Stimulated activated CD8-positive, alpha-beta memory T cell treated with anti-CD3 and anti-CD28 coated beads, Interleukin-12 subunit alpha, Interleukin-12 subunit beta, amount 100 ng/mL, for 4 hours (primary cell): ENCODE results near the gene TCAP.

Source experiments
- DNase-seq: peaks from one replicate; pipeline ENCODE4 v3.0.0-alpha.2; 2020; ENCODE audit warnings: low read depth

Gene TCAP

GRCh38 chr17:39667945-39668924 lies 3.1 kb downstream of the TCAP start, which contains the start of gene PNMT:
Gene PNMT (plus strand): TSS chr17:39668453. CDS start chr17:39668476, 23 bp downstream.
- peak; percentile 39 for DNase-seq

DNA sequence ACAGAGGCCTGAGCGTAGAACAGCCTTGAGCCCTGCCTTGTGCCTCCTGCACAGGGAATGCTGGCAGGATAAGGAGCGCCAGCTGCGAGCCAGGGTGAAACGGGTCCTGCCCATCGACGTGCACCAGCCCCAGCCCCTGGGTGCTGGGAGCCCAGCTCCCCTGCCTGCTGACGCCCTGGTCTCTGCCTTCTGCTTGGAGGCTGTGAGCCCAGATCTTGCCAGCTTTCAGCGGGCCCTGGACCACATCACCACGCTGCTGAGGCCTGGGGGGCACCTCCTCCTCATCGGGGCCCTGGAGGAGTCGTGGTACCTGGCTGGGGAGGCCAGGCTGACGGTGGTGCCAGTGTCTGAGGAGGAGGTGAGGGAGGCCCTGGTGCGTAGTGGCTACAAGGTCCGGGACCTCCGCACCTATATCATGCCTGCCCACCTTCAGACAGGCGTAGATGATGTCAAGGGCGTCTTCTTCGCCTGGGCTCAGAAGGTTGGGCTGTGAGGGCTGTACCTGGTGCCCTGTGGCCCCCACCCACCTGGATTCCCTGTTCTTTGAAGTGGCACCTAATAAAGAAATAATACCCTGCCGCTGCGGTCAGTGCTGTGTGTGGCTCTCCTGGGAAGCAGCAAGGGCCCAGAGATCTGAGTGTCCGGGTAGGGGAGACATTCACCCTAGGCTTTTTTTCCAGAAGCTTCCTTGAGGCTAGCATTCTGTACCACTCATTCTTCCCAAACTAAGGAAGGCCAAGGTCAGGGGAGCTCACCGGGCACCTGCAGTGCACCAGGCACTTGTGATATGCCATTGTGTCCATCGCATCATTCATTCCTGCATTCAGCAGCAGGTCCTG lies 5.0 kb downstream of the TCAP start:
- no peak for DNase-seq

GRCh38 chr17:39670746-39671145 lies 5.6 kb downstream of the TCAP start:
- no peak for DNase-seq

DNA sequence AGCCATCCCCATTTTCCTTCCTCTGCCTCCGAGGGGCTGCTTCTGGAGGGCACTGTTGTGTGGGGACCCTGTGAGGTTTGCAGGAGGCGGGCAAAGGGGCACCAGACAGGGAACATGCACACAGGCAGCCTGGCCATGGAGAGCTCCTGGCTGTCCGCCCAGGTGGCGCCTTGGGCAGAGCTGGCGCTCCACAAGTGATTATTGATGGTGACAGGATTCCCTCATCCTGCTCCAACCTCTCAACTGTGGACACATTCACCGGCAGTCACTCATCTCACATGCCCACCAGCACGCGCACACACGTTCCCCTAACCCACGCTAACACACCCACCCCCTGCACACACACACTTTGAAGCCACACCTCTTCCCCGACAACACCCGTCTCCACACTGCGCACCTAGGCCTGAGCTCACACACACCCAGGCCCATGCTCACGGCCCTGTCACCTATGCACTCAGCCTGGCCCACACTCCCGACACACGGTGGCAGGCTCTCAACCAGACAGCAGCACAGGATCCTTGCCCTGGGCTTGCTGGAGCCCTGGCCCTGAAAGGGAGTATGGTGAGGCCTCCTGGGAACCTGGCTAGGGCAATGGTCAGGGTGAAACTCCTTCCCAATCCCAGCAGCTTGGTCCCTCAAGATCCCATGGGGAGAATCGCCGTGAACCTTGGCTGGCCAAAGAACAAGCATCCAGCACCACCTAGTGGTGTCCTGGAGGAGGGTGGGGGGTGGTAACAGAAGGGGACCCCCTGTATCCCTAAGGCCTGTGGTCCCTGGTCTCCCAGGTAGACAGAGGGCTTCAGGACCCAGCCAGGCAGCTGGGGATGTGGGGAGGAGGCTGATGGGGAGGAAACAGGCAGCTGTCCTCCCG lies 6.7 kb downstream of the TCAP start:
- DNase-seq: no peak

DNA sequence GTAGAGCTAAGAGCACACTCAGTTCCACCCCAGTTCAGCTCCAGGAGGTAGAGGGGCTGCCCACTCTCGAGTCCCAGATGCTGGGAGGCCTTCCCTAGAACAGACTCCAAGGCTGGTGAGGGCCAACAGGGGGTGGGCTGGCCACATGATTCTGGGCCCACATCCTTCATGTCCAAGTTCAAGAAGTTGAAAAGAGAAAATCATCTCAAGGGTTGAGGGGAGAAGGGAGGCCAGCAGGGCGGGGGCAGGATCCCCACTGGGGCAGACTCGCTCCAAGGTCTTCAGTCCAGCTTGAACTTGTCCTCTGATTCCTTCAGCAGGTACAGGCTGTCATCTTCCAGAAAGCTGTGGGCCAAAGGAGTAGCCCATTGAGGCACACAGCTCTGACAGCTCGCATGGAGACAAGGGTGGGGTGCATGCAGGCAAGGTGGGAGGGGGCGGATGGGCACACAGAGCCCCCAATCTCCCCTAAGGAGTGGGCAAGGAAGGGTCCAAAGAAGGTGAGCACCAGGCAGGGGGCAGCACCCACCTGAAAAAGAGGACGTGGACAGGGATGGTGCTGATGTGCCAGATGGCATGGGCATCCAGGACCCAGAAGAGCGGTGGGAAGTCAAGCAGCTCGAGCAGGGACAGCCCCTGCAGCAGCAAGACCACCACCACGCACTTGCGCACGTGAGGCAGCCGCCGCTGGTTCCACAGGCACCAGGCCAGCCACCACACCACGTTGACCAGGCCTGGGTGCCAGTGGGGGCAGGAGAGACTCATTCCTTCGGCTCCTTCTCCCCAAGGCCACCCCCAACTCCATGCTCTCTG lies 7.6 kb downstream of the TCAP start:
- DNase-seq: no peak

- no peak for DNase-seq
Measured at GRCh38 chr17:39673335-39674081, 8.4 kb downstream of the TCAP start.

DNA sequence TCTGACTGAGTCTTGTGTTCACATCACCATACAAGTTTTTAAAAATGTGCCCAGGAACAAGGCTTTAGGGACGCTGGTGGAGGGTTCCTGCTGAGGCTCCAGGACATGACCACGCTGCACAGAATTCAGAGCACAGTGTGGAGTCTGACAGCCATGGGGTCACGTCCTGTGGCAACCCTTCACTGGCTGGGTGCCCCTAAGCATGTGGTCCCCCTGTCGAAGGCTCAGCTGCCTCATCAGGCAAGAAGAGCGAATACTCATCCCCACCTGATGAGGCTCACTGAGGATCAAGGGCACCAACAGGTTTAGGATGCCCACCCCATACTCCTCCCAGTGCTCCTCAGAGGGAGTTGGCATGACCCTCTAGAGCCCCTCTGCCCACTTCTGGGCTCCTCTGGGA lies 9.0 kb downstream of the TCAP start:
- no peak for DNase-seq

- DNase-seq: no peak
Measured at GRCh38 chr17:39674702-39675389, 9.7 kb downstream of the TCAP start.

DNA sequence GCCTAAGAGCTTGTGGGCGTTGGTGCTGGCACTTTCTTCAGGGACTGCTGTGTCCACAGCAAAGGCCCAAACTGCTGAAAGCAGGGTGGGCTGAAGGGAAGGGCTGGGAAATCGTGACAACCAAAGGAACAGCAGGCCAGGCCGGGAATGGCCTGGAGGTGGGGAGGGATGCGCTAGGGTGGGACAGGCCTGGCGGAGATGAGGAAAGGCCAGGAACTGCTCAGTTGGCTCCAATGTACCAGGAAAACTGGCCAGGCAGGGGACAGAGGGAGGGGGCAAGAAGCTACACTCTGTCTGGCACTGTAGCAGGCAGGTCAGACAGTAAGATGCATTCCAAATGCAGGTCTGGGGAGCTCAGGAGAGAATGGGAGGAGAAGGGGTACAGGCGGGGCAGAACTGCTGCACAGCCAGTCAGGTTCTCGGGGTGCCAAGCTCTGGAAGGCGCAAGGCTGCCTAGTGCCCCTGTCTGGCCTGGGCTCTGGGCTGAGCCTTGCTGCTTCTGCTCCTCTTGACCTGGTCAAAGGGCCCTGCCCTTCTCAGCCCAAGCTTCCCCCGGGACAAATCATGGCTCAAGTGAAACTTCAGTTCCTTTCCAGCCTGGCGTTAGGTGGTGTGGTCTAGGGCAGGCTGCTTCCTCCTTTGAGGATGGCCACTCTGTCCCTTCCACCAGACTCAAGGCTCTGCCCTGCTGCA lies 10.4 kb downstream of the TCAP start:
- DNase-seq: no peak

- peak; percentile 13 for DNase-seq
Measured at GRCh38 chr17:39676198-39676819, 11.2 kb downstream of the TCAP start.

DNA sequence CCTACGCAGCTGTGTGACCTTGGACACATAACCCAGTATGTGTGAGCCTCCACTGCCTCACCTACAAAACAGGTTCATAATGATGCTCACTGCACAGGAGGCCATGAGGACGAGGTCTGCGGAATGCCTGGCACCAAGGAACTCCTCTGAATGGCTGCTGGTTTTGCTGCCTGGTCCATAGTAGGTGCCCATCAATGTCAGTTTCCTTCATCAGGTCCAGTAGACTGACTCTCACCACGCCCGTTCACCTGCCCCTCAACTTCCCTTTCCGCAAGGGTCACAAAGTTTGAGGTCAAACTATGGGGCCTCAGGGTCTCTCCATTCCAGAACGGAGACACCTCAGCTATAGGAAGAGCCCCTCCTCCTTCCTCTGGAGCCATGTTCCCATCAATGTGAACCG lies 11.9 kb downstream of the TCAP start:
- DNase-seq: no peak

GRCh38 chr17:39677542-39678339 lies 12.6 kb downstream of the TCAP start:
- DNase-seq: no peak

DNA sequence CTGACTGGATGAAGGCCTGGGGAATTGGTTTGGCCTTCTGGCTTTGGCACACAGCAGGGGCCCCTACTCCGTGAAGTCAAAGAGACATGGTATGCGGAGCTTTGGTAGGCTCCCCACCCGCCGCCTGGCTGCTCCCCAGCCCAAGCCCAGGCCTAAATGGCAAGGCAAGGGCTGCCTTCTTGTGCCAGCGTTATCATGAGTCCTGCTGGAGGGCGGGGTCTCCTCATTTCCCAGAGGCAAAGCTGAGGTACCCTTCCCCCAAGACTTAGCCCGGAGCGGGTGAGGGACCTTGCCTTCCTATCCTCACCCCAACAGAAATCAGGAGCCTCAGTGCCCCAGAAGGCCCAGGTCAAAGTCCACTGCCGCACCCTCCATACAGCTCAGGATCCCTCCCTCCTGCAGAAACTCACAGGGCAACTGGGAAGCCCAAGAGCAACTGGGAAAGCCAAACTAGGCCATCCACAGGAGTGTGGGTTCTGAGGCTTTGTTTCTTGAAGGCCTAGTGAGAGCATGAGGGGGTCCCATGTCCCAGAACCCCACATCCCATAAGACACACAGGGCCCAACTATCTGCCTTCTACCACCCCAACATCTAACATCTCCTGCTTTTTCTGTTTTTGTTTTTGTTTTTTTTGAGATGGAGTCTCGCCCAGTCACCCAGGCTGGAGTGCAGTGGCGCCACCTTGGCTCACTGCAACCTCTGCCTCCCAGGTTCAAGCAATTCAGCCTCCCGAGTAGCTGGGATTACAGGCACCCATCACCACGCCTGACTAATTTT lies 13.4 kb downstream of the TCAP start:
- DNase-seq: no peak

DNA sequence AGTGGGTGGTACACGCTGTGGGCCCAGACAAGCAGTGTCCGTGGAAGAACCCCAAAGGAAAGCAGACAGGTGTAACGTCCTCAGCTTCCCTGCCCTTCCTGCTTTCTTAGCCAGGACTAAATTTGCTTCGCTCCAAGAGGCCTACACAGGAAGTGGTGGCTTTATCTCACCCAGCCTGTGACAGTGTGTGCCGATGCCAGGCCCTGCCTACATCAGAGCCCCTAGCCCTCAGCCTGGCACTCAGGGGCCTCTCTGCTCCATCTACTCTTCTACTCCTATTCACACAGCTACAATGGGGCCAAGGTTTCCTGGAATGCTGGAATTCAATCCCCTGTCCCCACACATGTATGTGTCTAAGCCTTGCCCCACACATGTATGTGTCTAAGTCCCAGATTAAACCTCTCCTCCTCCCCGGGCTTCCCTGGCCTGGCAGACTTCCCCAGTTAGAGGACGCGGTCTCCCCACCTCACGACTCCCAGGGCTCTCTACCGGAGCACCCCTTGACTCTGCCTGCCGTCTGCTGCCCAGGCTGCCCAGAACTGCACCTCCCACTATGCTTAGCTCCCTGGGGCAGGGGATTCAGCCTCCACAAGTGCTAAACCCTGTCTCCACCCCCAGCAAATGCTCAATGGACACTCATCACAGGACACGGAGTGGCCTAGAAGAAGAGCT lies 14.5 kb downstream of the TCAP start:
- no peak for DNase-seq

DNA sequence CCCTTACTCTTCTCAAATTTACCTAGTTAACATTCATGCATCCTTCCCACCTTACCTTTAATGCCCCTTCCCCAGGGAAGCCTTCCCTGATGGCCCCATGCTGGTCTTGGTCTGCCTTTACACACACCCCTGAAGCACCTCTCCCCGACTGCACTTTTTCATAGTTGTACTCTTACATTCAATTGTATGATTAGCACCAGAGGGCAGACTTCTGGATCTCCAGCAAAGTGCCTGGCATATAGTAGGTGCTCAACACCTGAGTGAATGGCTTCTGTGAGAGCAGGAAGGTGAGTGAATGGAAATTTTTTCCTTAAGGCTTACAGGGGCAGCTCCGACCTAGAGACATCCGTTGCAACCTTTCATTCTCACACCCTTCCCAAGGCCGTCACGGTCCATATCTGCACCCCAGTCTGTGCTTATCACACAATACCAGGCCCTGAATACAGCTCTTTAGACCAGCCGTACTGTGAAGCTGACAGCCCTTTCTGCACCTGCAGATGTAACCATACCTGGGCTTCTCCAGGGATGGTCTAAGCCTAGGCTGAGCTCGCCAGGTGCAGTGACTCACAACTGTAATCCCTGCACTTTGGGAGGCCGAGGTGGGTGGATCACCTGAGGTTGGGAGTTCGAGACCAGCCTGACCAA lies 18.3 kb downstream of the TCAP start:
- no peak for DNase-seq
